K562 (cell line): ENCODE data around the gene FAM168B. TPM values are rescaled to one million over a fixed set of nuclear protein-coding genes. Genes with fewer than 3 reads are reported as not detected.

Experiments
- ATF6 ChIP-seq: sonication (generic); formaldehyde crosslinking; IDR thresholded peaks from 2 replicates; pipeline ENCODE4 v1.4.0; 2020; ENCODE audit warnings: mild to moderate bottlenecking, missing genetic modification reagents
- CC2D1A ChIP-seq: fragments of 450-650 bp; IDR thresholded peaks from 2 replicates; pipeline ENCODE4 v1.6.1; 2017; ENCODE audit warnings: mild to moderate bottlenecking
- CXXC5 ChIP-seq: fragments of 250-450 bp; sonication (Bioruptor Pico); IDR thresholded peaks from 2 replicates; pipeline ENCODE4 v1.8.0; 2022; ENCODE audit warnings: inconsistent platforms, mild to moderate bottlenecking, moderate library complexity
- HMG20A ChIP-seq: fragments of 450-650 bp; formaldehyde crosslinking; conservative IDR thresholded peaks from 2 replicates; pipeline ENCODE4 v1.4.0; 2020; ENCODE audit warnings: mild to moderate bottlenecking, mixed read lengths
- HOXB6 ChIP-seq: fragments of 250-450 bp; sonication (Bioruptor Pico); IDR thresholded peaks from 2 replicates; pipeline ENCODE4 v1.5.1; 2022; ENCODE audit warnings: mild to moderate bottlenecking, borderline replicate concordance
- KDM1A ChIP-seq, 2 experiments: fragments of 450-650 bp; IDR thresholded peaks; 2 replicates each; pipeline ENCODE4 v1.6.1; 2016; ENCODE audit warnings: mild to moderate bottlenecking in 2 of 2
- MNT ChIP-seq, 2 experiments: fragments of 450-650 bp; conservative IDR thresholded peaks; 2 replicates each; pipeline ENCODE4 v1.6.1; 2017; ENCODE audit warnings: mild to moderate bottlenecking in 2 of 2, moderate library complexity in 2 of 2
- NCOR1 ChIP-seq: fragments of 450-650 bp; IDR thresholded peaks from 2 replicates; pipeline ENCODE4 v1.6.1; 2016; ENCODE audit warnings: mild to moderate bottlenecking, moderate library complexity
- NFXL1 ChIP-seq: fragments of 450-650 bp; formaldehyde crosslinking; IDR thresholded peaks from 2 replicates; pipeline ENCODE4 v1.4.0; 2021; ENCODE audit warnings: mild to moderate bottlenecking
- PRMT5 ChIP-seq: sonication (generic); formaldehyde crosslinking; IDR thresholded peaks from 2 replicates; pipeline ENCODE4 v1.5.0; 2020; ENCODE audit warnings: missing genetic modification reagents
- RBM15 ChIP-seq: fragments of 200-400 bp; formaldehyde crosslinking; IDR thresholded peaks from 2 replicates; pipeline ENCODE4 v1.6.1; 2018; ENCODE audit warnings: mild to moderate bottlenecking, low read length, moderate library complexity; ENCODE audit not compliant: insufficient read depth
- SMARCE1 ChIP-seq: fragments of 450-650 bp; IDR thresholded peaks from 2 replicates; pipeline ENCODE4 v1.7.1; 2016; ENCODE audit warnings: mild to moderate bottlenecking
- SRSF9 ChIP-seq: fragments of 200-400 bp; formaldehyde crosslinking; IDR thresholded peaks from 2 replicates; pipeline ENCODE4 v1.6.1; 2017; ENCODE audit warnings: low read depth, low read length, borderline replicate concordance
- TCF15 ChIP-seq: fragments of 250-450 bp; sonication (Bioruptor Pico); IDR thresholded peaks from 2 replicates; pipeline ENCODE4 v1.8.0; 2022; ENCODE audit warnings: moderate library complexity, mild to moderate bottlenecking, inconsistent platforms
- TOE1 ChIP-seq, 2 experiments: fragments of 450-650 bp in 1 of 2; sonication (generic) in 1 of 2; formaldehyde crosslinking in 1 of 2; IDR thresholded peaks; 2 replicates each; pipeline versions ENCODE4 v1.7.1 to v1.8.0; 2016 to 2022; ENCODE audit warnings: borderline replicate concordance in 2 of 2, mild to moderate bottlenecking in 2 of 2, antibody characterized with exemption in 1 of 2, inconsistent platforms in 1 of 2, low read depth in 1 of 2, missing genetic modification reagents in 1 of 2, moderate library complexity in 1 of 2
- YBX1 ChIP-seq: fragments of 450-650 bp; IDR thresholded peaks from 2 replicates; pipeline ENCODE4 v1.7.1; 2016; ENCODE audit warnings: mild to moderate bottlenecking
- ZBED1 ChIP-seq: IDR thresholded peaks from 2 replicates; pipeline ENCODE4 v1.6.1; 2014
- ZNF347 ChIP-seq: fragments of 450-650 bp; formaldehyde crosslinking; IDR thresholded peaks from 2 replicates; pipeline ENCODE4 v1.4.0; 2020; ENCODE audit warnings: low read depth, mild to moderate bottlenecking, moderate library complexity
- ZNF436 ChIP-seq: fragments of 250-450, 450-650 bp; sonication (Bioruptor Pico); formaldehyde crosslinking; IDR thresholded peaks from 2 replicates; pipeline ENCODE4 v1.7.0; 2020; ENCODE audit warnings: mild to moderate bottlenecking
- ZNF507 ChIP-seq: conservative IDR thresholded peaks from 2 replicates; pipeline ENCODE4 v1.6.1; 2017; ENCODE audit warnings: missing genetic modification characterization, missing compliant biosample characterization
- polyA plus RNA-seq, 8 experiments: library from polyadenylated mRNA; depleted of rRNA in 4 of 8; stranded (reverse) in 5 of 8; unstranded in 3 of 8; fragments of >200 nt; fragmentation: Nextera tagmentation in 2 of 8; fragmentation: Illumina TruSeq in 1 of 8; extraction: Ambion mirVana in 2 of 8; extraction: Trizol in 1 of 8; gene quantifications; 2 replicates each; pipeline versions ENCODE4 v1.2.1 to v1.2.3, GENCODE V29; 2011 to 2014; ENCODE audit warnings: inconsistent platforms in 1 of 8, missing spikeins in 1 of 8
- total RNA-seq, 7 experiments: library from RNA; depleted of rRNA in 6 of 7; stranded (reverse); fragments of >200 nt in 6 of 7; fragmentation: Illumina TruSeq in 2 of 7; extraction: Trizol in 2 of 7; gene quantifications; 2 replicates each; pipeline versions ENCODE4 v1.2.1 to v1.2.3, GENCODE V29; 2011 to 2021; ENCODE audit warnings: low replicate concordance in 1 of 7

FAM168B gene
- total and polyA plus RNA-seq, 9 of the 15 experiments (the other 6 are each of a cell fraction or from before 2014, with no cell fraction given): 3.3 to 76.0 (median 46.1) TPM

GRCh38 chr2:131093006-131093695 lies at the start of gene FAM168B (continued):
- TF ChIP-seq ATF6 (peak; percentile 69; the same call in 1 of the 2 replicates), HOXB6 (CRISPR knock-in tag) (no peak), KDM1A (IDR thresholded peaks at IDR 0.05) (no peak), CXXC5 (peak; percentile 98), NFXL1 (CRISPR knock-in tag) (no peak), ZBED1 (no peak), YBX1 (no peak), RBM15 (no peak), SMARCE1 (no peak), TCF15 (0 out of 2 replicates have a peak, but pooled peaks have one; percentile 40), CC2D1A (no peak), HMG20A (CRISPR knock-in tag) (no peak), MNT (conservative IDR thresholded peaks at IDR 0.05) (peak in 1 of 2 experiments; percentile 55; a peak in 1 of 4 replicates), ZNF347 (no peak), NCOR1 (0 out of 2 replicates have a peak, but pooled peaks have one; percentile 23), ZNF507 (tag) (no peak), ZNF436 (CRISPR knock-in tag) (no peak), TOE1 (IDR thresholded peaks at IDR 0.05; ENCODE audit: borderline replicate concordance) (no peak; the same call in 1 of the 2 replicates), TOE1 (CRISPR knock-in tag; IDR thresholded peaks at IDR 0.05; ENCODE audit: borderline replicate concordance, low read depth) (no peak), PRMT5 (CRISPR knock-in tag) (no peak), SRSF9 (no peak)
